ENCODE measurements around the gene ZDHHC3. TPM values are rescaled to one million over a fixed set of nuclear protein-coding genes. Genes with fewer than 3 reads are reported as not detected.

The ZDHHC3 gene
- total RNA-seq: 100 to 1,000 TPM; 152 to 171 TPM
- long read RNA-seq, transcript ZDHHC3-205 (7 exons, 2,687 nt): major isoform, 63 of 170 reads
- long read RNA-seq, transcript ZDHHC3-201 (8 exons, 3,101 nt): minor isoform, 6 of 170 reads
- long read RNA-seq, partial matches to known transcripts: 64 of 170 reads
- long read RNA-seq, other reads (novel, unspliced or antisense): 37 of 170 reads

GRCh38 chr3:44976002-44976815, at the start of gene ZDHHC3, which contains the start of gene EXOSC7:
ZDHHC3 (minus strand) TSS chr3:44976174; CDS start chr3:44959436, 16,738 bp downstream.
EXOSC7 (plus strand) TSS chr3:44976244; CDS start chr3:44976278, 34 bp downstream.
- peak; percentile 75 for ATAC-seq
- peak; percentile 86 to 92 for DNase-seq
- intact Hi-C loops (cut with DNase I, micrococcal nuclease): no loop called here

GRCh38 chr3:45024542-45025255, 48.7 kb upstream of the ZDHHC3 start:
- no peak for DNase-seq
- ATAC-seq: no peak
- intact Hi-C loops (cut with DNase I, micrococcal nuclease): no loop called here

GRCh38 chr3:45023675-45024074, 47.7 kb upstream of the ZDHHC3 start:
- no peak for ATAC-seq
- intact Hi-C loops (cut with DNase I, micrococcal nuclease): no loop called here
- no peak for DNase-seq

GRCh38 chr3:45021524-45022297, 45.7 kb upstream of the ZDHHC3 start:
- no peak for DNase-seq
- intact Hi-C loops (cut with DNase I, micrococcal nuclease): no loop called here
- ATAC-seq: no peak

- no peak for DNase-seq
- ATAC-seq: no peak
- intact Hi-C loops (cut with DNase I, micrococcal nuclease): no loop called here
These were observed 44.6 kb upstream of the ZDHHC3 start for GRCh38 chr3:45020534-45020933.

GRCh38 chr3:45017821-45018220, 41.8 kb upstream of the ZDHHC3 start:
- no peak for DNase-seq
- no peak for ATAC-seq
- intact Hi-C loops (cut with DNase I, micrococcal nuclease): no loop called here

GRCh38 chr3:45016916-45017315, 40.9 kb upstream of the ZDHHC3 start:
- intact Hi-C loops (cut with DNase I, micrococcal nuclease): no loop called here
- no peak for ATAC-seq
- DNase-seq: no peak

- intact Hi-C loops (cut with DNase I, micrococcal nuclease): no loop called here
- ATAC-seq: no peak
- no peak for DNase-seq
These were observed 36.6 kb upstream of the ZDHHC3 start for GRCh38 chr3:45012577-45012976.

- DNase-seq: no peak
- intact Hi-C loops (cut with DNase I, micrococcal nuclease): no loop called here
- peak; percentile 23 for ATAC-seq
These were observed 36.0 kb upstream of the ZDHHC3 start for GRCh38 chr3:45011756-45012508.

- ATAC-seq: no peak
- intact Hi-C loops (cut with DNase I, micrococcal nuclease): no loop called here
- DNase-seq: no peak
These were observed 34.9 kb upstream of the ZDHHC3 start for GRCh38 chr3:45010811-45011333.

- DNase-seq: no peak
- no peak for ATAC-seq
- intact Hi-C loops (cut with DNase I, micrococcal nuclease): no loop called here
These were observed 33.9 kb upstream of the ZDHHC3 start for GRCh38 chr3:45009868-45010267.

GRCh38 chr3:45008117-45008516, 32.1 kb upstream of the ZDHHC3 start:
- DNase-seq: no peak
- intact Hi-C loops (cut with DNase I, micrococcal nuclease): no loop called here
- ATAC-seq: no peak

- ATAC-seq: no peak
- intact Hi-C loops (cut with DNase I, micrococcal nuclease): no loop called here
- no peak for DNase-seq
These were observed 31.1 kb upstream of the ZDHHC3 start for GRCh38 chr3:45007091-45007490.

GRCh38 chr3:45003859-45004258, 27.9 kb upstream of the ZDHHC3 start:
- intact Hi-C loops (cut with DNase I, micrococcal nuclease): no loop called here
- ATAC-seq (no peak), DNase-seq (no peak)

- DNase-seq (no peak), ATAC-seq (no peak)
- intact Hi-C loops (cut with DNase I, micrococcal nuclease): no loop called here
These were observed 27.4 kb upstream of the ZDHHC3 start for GRCh38 chr3:45003406-45003805.

GRCh38 chr3:45002720-45003119, 26.7 kb upstream of the ZDHHC3 start:
- intact Hi-C loops (cut with DNase I, micrococcal nuclease): no loop called here
- no peak for DNase-seq
- no peak for ATAC-seq

GRCh38 chr3:45002139-45002660, 26.2 kb upstream of the ZDHHC3 start:
- ATAC-seq (no peak), DNase-seq (no peak)
- intact Hi-C loops (cut with DNase I, micrococcal nuclease): no loop called here

GRCh38 chr3:45001738-45002137, 25.8 kb upstream of the ZDHHC3 start:
- no peak for DNase-seq
- ATAC-seq: no peak
- intact Hi-C loops (cut with DNase I, micrococcal nuclease): no loop called here

Measured in left colon (tissue), 2 donors.